Measurements from ENCODE around the gene TMEM168.
A peak's percentile ranks its signal among the peaks of the same experiment; 100 is the strongest.
"Not testable (repeated sequence)": the region's sequence is repeated elsewhere in the genome, so short reads cannot be mapped to it uniquely, and the experiment has no call there.

The TMEM168 gene, protein sequence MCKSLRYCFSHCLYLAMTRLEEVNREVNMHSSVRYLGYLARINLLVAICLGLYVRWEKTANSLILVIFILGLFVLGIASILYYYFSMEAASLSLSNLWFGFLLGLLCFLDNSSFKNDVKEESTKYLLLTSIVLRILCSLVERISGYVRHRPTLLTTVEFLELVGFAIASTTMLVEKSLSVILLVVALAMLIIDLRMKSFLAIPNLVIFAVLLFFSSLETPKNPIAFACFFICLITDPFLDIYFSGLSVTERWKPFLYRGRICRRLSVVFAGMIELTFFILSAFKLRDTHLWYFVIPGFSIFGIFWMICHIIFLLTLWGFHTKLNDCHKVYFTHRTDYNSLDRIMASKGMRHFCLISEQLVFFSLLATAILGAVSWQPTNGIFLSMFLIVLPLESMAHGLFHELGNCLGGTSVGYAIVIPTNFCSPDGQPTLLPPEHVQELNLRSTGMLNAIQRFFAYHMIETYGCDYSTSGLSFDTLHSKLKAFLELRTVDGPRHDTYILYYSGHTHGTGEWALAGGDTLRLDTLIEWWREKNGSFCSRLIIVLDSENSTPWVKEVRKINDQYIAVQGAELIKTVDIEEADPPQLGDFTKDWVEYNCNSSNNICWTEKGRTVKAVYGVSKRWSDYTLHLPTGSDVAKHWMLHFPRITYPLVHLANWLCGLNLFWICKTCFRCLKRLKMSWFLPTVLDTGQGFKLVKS

DNA sequence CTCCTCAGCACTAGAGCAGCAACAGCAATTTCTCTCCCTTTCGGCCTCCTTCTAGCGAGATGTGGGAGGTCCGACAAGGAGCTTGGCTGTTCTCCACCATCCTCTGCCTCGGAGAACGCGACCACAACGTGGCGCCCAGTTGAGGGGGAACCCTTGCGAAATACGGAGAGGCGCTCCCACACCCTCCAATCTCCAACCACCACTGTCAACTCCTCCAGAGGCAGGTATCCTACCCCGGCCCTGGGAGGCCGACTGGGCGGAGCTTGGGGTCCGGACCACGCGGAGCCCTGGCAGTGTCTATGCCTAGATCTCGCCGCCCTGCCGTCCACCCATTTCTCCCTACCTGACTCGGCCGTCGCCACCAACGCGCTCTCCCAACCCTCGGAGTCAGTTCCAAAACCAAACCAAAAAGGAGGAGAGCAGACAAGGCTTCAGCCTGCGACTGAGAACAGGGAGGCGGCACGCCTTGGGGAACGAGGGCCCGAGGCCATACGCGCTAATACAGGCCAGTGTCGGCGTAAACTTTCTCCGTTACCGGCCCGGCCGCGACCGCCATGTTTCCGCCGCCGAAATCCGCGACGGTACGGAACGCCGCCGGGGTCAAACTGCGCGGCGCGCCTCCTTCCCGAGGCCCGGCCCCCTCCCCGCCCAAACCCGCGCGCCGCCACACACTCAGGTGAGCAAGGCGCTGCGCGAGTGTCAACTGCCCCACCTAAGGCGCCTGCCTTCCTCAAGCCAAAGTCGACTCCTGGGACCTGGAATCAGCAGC, at the start of gene TMEM168:
TMEM168 (minus strand) TSS at position 577 of the 769 bp plus-strand sequence. CDS start 5,568 bp downstream, outside the sequence.
- peak; percentile 81 for DNase-seq

DNA sequence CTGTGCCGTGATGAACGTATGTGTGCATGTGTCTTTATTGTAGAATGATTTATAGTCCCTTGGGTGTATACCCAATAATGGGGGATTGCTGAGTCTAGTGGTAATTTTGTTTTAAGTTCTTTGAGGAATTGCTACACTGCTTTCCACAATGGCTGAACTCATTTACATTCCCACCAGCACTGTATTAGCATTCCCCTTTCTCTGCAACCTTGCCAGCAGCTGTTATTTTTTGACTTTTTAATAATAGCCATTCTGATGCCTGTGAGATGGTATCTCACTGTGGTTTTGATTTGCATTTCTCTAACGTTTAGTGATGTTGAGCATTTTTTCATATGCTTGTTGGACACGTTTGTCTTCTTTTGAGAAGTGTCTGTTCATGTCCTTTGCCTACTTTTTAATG, 45.7 kb upstream of the TMEM168 start:
- not testable (repeated sequence) for DNase-seq

DNA sequence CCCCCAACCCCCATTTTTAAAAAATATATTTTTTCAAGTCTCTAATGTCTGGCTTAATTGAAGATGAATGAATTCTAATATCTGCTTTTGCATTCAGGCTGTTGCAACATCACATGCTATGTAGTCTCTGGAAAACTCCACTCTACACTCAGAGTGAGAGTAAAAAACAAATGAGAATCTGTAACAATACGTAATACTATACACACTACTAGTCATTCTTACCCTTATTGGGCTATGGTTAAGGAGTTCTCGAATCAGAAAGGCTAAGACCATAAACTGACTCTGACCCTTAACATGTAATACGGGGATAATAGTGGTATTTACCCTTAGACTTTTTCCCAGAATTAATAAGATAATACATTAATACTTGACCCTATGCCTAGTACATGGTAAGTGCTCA, 42.9 kb upstream of the TMEM168 start:
- DNase-seq = no peak

DNA sequence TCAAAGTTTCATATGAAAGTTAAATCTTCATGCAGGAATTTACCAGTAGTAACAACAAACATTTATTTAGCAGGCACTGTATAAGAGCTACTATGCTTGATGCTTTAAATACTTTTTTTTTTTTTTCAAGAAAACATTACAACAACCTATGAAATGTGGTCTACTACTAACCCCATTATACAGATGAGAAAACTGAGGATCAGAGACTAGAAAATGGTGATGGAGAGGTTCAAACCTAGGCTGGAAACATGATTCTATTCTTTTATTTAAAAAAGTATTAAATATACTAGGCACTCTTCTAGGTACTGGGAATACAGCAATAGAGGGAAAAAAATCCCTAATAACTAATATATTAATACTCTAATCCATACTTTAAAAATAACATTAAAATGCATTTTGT, 40.6 kb upstream of the TMEM168 start:
- DNase-seq = no peak

DNA sequence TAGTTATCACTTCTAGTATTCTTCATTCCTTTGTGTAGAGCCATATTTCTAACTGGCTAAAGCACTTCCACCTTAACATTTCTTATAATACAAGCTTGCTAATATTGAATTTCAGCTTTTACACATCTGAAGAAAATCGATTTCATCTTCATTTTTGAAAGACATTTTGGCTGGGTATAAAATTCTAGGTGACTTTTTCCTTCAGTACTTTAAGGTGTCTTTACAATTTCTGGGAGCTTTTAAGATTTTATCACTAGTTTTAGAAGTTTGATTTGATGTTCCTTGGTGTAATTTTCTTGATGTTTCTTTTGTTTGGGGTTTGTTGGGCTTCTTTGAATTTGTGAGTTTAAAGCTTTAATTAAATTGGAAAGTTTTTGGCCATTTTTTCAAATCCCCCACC, 38.5 kb upstream of the TMEM168 start:
- no peak for DNase-seq

DNA sequence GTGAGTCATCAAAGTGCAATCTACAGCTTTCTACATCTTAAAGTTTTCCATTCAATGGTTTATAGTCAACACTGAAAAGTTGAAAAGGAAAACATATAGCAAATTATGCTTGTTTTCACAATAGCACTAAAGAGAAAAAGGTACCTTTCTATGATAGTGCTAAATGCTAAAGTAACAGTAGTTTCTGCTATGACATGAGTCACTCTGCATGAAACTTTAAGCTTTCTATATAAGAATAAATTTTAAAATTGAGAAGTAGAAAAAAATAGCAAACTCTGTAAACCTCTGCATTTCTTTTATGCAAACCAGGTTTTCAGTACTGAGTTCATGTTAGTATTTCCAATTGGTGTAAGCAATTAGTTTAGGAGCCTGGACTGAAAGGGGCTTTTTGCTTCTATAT, 31.2 kb upstream of the TMEM168 start:
- DNase-seq = no peak

DNA sequence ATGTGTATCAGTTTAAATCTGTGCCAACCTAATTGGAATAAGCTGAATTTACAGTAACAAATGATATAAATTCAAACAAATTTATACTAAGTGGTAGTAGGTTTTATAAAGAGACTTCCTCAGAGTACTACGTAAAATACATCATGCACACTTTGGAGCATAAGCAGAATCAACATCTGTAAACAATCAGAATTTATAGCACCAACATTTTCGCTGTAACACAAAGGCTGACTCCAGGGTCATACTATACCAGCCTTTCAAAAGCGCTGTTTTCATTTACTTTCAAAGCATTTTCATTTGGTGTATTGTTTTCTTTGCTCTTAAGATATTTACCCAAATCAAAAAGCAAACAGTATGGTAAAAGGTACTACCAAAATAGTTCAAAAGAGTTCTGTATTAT, 29.3 kb upstream of the TMEM168 start:
- DNase-seq = no peak

DNA sequence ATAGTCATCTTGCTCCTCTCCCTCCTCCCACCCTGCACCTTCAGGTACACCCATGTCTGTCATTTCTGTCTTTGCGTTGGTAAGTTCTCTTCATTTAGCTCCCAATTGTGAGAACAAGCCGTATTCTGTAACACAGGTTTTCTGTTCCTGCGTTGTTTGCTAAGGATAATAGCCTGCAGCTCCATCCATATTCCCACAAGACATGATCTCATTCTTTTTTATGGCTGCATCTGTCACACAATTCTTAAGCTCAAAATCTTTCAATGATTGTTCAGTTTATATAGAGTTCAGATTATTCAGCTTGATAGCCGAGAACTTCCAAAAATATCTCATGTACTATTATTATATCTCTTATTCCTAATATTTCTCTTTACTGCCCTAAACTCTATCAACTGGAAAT, 16.0 kb upstream of the TMEM168 start:
- no peak for DNase-seq

DNA sequence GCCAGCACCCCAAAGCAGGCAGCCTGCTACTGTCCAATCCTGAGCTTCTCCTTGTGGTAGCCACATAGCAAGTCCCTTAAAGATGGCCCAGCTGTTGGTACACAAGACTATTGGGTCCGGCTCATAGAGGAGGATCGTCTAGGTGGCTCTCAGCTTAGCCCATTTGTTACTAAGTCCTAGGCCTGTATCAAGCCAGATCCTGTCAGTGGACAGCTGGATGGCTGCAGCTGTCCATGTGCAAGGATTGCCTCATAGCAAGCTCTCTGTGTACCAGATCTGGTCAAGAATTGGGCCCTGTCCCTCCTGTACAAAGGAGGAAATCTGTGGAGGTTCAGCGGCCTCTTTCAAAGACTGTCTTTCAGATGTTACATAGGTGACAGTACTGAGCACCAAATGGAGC, 12.2 kb upstream of the TMEM168 start:
- no peak for DNase-seq

DNA sequence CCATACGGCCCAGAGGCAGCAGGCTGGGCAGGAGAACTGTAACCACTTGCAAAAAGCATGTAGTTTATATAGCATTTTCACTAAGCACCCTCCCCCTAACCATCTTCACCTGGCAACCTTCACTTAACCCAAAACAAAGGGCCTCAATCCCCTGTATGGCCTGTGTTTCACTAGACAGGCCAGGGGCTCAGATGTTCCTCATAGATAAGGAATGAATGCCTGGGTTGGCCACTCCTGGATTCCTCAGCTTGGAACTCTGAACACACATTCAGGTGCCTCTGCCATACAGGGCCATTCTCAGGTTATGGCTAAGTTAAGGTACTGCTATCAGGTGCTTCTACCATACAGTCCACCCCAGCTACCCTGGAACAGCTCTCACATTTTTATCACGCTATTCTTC, 10.3 kb upstream of the TMEM168 start:
- DNase-seq = no peak

DNA sequence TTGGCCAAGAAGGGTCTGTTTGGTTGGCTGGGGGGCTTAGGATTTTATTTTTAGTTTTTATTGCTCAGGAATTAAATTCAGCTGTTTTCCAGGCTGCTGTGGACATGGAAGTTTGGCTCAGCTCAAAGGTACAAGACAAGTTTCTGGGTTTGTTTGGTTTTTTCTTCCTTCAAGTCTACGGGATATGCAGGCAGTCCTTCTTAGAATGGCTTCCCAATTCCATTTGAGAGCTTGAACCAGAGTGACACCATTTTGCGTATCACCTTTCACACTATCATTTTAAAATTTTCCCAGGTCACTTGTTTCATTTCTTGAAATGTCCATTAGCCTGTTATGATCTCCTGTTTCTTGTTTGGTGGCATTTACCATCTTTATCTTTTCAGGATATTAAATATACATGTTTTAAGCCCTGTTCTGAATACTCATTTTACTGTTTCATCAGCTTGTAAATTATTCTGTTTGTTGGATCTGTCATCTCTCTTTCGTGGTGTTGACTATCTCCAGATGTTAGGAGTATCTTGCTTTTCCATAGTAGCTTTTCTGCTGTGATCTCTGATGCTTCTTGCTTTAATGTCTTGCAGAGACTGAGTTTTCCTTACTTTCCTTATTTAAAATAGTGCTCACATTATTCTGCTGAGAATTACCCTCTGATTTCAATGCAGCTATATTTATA, 9.4 kb upstream of the TMEM168 start:
- no peak for DNase-seq

DNA sequence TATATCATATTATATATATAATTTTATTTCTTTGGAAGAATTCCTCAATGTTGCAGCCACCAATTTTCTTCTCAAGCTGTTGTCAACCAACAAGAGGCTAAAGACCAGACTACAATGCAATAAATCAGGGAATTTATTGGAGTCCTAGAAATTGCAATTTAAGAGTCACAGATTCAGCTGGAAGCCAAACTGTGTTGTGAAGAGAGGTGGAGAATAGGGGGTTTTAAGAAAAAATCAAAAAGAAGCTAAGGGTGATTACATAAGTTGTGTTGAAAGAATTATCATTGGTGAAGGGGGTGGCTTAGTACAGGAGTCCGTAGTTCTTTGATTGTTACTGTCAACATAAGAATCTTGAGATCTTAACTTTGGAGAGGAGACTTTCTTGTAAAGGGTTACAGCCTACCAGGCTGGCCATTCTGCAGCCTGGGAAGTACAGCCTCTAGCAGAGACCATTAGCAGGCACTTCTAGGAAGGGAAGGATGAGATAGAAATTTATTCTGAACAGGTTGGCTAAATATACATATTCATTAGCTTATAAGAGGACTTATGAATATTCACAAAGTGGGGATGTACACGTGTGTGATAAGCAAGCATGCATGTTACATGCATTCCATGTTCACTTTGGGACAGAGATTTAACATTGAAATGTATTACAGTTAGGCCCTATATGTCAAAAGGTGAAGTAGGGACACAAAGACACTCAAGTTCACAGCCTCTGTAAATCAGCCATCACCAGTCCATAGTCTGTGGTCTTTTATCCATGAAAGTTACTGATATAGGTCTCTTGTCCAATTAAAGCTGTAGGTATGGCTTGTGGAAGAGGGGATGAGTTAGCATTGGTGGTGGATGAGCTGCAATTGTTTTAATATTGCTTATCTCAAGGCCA, 8.3 kb upstream of the TMEM168 start:
- DNase-seq = no peak

DNA sequence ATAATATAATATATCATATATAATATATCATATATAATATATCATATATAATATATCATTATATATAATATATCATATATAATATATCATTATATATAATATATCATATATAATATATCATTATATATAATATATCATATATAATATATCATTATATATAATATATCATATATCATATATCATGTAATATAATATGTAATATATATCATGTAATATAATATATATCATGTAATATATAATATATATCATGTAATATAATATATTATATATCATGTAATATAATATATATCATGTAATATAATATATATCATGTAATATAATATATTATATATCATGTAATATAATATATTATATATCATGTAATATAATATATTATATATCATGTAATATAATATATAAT, 6.4 kb upstream of the TMEM168 start:
- DNase-seq = not testable (repeated sequence)

DNA sequence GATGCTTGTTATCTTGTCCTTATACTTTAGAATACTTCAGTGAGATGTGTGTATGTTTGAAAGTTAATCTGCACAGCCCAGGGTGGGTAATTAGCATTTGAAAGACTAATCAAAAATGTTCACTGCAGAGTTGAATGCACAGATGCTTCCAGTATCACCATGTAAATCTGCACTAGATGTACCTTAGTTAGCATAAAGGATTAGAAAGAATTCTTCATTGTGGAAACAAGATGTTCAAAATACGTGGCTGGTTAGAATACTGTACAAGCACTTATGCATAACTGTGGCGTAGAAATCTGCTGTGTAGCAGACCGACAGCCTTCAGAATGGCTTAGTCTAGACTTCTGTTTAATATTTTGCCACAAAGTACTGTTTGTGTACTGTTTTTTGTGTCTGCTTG, 2.2 kb upstream of the TMEM168 start:
- DNase-seq = no peak

DNA sequence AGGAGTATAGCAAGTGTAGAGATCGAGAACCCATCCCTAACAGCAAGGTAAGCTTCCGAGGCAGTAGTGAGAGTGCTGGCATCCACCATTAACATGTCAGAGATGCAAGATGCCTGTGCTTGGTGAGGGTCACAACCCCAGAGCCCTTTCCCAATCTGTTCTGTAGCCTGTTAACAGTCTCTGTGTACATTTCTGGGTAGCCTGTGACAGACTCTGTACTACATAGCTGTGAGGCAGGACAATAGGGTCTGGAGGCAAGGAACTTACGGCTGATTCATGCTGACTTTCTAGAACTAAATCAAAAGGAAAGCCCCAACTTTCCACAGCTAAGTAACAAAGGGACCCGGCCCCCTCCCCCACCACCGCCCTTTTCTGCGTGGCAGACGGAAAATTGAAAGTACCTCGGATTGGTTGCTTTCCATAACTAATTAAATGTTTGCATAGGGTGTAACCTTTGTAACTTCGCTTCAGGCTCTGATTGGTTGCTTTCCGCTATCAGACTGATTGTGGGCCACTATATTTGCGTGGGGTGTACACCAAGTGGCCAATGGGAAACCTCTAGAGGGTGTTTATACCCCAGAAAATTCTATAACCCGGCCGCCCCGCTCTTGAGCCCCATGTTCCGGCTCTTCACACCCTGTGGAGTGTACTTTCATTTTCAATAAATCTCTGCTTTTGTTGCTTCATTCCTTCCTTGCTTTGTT, 1.4 kb upstream of the TMEM168 start:
- no peak for DNase-seq

DNA sequence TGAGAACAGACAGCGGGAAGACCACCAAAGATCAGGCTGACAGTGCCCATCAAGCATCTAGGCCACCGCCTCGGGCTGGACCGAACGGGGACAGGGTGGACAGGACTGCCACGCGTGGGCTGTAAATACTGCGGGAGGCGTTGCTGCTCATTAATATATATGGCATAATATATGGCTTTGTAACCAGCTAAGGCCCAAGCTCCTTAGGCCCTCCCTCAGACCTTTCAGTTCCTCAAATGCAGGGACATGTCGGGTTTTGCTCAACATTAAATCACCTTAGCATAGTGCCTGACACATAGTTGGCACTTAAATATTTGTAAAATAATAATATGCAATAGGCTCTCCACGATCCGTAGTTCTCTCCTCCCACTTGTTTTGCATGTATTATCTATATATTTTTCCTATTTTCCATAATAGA, 402 bp upstream of the TMEM168 start:
- DNase-seq = no peak

DNA sequence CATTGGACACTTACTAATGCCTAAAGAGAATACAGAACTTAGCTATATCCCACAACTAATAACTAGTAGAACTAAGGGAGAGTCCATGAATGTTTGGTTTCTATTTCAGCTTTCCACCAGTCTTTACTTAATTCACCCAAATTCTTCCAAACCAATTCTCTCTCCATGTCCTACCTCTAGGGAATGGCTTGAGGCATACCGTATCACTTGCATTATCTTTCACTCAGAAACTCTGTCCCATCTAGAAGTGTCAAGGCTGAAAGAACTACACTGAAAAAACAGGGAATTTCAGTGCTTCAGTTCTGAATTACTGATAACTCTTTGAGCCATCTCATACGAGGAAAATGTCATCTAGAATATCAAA, 758 bp downstream of the TMEM168 start:
- DNase-seq = no peak

DNA sequence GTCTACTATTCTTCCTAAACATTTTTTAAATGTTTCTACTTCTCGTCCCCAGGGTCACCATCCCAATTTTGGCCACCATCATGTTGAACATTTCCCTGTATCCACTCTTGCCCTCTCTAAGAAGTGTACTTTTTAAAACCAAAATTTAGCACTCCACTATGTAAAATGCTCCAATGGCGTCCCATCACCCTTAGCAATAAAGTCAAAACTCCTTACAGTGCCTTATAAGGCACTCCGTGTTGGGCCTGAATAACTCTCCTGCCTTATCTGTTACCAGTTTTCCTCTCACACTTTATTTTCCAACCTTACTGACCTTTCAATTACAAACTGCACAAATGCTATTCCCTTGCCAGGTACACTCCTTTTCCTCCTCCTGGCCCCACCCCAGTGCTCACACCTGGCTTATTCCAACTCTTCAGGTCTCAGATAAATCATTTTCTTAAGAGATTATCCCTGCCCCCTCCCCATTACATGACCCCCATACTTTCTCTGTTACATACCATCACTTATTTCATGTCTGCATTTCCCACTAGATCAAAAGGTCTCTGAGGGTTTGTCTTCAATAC, 1.3 kb downstream of the TMEM168 start:
- no peak for DNase-seq

DNA sequence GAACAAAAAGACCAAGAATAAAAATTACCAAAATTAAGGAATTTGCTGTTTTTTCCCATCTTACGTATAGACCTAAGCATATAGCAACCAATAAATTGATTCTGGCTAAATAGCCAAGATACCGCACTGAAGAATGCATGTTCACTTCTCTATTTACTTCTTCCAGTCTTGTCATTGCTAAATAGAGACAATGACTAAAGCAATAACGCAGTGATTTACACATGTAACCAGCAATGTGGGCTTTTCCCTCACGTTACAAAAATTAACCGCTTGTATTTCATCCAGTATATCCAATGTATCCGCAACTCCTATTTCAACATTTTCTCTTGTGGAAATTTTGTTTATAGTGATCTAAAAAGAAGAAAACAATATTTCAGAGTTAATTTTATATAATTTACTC, 5.6 kb downstream of the TMEM168 start:
- DNase-seq = no peak

DNA sequence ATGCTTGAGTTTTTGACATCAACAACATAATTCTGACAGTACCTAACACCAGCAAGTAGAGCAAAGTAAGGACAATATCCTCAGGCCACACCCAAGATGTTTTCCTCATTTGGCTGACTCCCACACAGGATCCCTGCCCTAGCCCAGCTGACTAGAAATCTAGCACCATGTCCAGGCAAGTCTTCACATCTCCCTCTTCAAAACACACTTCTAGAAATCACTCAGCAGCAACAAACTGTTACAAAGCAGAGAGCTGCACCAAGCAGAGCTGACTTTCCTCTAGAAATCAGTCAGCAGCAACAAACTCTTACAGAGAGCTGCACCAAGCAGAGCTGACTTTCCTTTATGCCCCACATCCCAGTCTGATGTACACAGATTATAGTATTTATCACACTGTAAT, 7.7 kb downstream of the TMEM168 start:
- DNase-seq = no peak

DNA sequence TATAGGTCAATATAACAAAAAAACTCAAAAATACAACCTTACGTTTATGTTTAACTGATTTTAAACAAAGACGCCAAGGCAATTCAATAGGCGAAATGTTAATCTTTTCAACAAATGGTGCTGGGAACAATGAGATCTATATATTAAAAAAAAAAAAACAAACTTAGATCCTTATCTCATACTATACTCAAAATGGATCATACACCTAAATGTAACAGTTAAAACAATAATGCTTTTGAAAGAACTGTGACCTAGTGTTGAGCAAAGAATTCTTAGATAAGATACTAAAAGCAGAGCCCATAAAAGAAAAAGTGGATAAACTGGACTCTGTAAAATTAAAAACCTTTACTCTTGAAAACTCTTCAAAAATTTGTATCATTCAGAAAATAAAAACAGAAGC, 8.6 kb downstream of the TMEM168 start:
- DNase-seq = no peak
